GM19351 (cell line): ENCODE measurements around the gene SVIP.
A peak's percentile ranks its signal among the peaks of the same experiment; 100 is the strongest.

Experiments used
- ATAC-seq: cut with Tn5 transposase; IDR thresholded peaks from one replicate; pipeline ENCODE4 v1.9.1; 2021; ENCODE audit warnings: mild to moderate bottlenecking, moderate library complexity; ENCODE audit not compliant: unreplicated experiment

Gene SVIP

DNA sequence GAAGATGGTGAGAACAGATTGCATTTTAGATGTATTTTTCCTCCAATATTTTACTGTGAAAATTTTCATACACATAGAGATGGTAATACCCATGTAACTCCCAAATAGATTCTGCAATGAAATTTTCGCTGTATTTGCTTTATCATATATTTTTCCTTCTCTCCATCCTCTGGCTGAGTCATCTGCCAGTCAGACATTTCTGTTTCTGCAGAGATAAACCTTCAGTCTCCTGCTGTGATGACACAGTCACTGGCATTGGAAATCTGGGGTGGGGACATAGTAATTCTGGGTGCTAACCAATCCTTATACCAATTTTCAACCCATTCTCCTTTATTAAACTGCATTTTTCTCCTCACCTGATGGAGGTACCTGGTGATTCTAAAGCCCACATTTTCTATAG, 33.7 kb downstream of the SVIP start:
- no peak for ATAC-seq

DNA sequence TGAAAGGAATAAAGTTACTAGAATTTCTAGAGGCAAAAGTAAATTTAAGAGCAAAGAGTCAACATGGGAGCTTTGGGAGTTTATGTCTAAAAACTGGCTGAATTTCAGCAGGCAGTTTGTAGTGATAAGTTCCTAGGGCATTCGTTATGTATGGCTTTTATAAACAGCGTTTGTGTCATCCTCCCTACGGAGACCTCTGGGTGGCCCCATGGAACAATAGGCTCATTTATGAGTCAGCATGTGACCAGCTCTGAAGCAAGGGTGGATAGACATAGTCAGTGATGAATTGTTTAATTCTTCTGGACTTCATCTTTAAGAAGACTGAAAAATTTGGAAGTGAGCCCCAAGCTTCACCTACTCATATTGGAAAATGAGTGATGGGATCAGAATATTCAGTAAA, 37.1 kb downstream of the SVIP start:
- ATAC-seq: peak; percentile 75

DNA sequence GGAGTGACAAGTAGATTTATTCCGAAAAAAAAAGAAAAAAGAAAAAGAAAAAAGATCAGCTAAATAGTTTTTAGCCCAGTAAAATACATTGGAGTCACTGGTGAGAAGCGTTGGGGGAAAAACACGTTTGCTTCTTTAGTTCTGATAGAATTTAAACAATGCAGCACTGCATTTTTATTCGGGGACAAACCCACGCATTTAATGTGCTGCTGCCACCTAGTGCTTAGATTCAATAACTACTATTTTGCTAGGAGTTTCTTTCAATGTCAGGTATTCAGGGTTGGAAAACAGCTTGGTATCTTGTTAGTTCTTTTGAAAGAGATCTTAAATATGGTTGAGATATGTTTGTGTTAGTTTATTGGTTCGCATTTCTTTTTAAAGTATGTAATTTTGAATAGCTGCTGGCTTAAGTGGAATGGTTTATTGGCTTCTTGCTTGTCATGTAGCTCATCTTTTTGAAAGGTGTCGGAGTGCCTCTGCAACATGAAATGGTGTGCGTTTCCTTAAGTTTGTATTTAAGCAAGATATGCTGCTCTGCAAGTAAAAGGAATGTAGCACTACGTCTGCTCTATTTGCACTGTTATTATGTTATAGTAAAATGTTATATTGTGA, 41.9 kb downstream of the SVIP start:
- peak; percentile 33 for ATAC-seq

DNA sequence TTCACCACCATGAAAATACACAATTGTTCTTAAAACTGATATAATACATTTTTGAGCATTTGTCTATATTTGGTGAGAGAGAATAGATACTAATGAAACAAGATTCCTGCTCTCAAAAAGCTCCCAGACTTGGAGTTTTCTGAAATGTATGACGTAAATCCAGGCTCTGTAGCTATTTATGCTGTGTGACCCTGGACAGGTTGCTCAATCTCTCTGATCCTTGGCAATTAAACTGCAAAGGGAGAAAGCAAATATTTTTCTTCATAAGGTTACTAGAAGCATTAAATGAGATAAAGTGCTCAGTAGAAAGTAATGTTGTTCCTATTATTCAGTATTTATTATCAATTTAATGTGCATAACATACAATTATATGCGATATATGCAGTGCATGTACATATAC, 42.5 kb downstream of the SVIP start:
- no peak for ATAC-seq

DNA sequence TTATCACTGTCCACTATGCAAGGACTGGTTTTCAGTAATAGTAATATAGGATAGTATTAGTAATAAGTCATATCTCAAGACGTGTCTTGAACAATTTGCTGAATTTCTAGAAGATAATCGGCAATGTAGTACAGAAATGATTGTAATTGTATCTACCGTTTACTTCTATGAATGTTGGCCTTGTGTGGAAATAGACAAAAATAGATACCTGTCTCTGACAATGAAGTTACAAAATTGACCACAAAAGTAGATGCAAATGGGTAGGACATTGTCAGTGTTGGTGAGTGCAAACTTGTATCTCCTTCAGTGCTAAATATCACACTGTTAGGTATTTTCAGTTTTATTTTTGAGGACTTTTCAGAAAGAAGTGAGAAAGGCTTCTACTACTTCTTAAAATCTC, 43.1 kb downstream of the SVIP start:
- peak; percentile 91 for ATAC-seq

DNA sequence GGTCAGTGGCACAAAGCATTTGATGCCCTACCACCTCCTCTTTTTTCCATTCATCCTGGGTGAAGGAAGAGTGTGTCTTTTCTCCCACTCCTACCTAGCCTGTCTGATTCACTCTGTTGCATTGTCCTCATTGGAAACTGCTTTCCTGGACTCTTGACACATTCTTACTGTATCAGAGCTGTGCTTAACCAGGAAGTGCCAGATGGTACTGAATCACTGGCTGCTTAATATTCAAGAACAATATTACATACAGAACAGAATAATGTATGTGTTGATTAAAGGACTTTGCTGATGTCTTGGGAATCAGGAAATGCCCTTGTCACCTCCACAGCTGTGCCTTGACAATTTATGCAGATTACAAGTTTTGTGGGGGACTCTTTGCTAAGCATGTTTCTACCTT, 44.4 kb downstream of the SVIP start:
- ATAC-seq: no peak

DNA sequence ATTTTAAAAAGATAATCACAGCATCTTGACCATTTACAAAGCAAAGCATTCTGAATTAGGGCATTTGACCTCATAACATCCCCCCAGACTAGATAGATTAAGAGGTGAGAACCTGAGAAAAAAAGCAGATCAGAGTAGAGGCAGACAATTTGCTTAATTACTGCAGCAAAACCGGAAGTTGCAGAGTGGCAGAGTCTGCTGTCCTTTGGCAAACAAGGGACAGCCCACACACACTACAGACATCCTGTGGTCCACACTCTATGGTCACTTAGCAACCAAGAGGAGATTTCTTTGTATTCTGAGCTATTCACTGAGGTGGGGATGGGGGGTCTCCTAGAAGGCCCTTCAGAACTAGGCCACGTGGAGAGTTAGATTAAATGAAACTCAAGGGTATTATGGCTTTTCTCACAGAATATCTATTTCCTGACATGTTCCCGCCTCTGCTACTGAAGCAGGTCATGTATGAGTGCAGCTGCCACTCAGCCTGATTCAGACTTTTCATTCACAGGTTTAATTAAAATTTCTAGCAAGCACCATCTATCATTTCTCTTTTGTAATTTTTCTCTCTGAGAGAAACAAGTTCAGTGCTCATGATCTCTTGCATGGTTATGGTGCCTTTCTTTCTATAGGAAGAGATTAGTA, 48.5 kb downstream of the SVIP start:
- ATAC-seq: peak; percentile 85

DNA sequence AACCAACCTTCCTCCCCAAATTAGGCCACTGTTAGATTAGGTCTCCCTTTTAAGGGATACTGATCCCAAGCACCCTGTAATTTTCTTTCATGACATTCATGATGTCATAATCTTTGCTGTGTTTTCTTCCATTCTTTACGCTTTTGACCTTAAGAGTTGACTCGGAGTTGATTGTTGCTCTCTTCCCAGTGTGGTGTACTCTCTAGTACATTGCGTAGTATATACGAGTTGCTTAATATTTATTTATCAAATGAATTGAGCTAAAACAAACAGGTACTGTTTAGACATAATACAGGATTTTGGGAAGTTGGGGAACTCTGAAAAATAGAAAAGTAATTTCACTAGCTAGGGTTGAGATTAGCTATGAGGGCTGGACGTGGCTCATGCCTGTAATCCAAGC, 49.8 kb downstream of the SVIP start:
- no peak for ATAC-seq

DNA sequence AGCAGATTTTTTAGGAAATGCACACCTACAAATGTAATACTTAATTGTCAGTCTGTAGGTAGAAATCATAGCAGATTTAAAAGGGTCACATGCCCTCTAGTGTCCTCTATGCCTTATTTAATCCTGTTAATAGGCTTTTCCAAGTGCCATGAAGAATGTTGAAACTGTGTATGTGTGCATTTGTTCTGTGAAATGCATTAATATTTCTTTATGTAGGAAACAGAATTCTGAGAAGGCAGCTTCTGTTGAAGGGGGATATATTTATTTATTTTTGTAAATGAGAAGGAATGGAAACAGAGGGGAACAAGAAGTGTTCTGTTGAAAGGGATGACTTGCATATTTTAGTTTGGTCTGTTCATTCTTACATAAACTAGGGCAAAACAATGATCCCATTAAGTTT, 51.0 kb downstream of the SVIP start:
- ATAC-seq: no peak

DNA sequence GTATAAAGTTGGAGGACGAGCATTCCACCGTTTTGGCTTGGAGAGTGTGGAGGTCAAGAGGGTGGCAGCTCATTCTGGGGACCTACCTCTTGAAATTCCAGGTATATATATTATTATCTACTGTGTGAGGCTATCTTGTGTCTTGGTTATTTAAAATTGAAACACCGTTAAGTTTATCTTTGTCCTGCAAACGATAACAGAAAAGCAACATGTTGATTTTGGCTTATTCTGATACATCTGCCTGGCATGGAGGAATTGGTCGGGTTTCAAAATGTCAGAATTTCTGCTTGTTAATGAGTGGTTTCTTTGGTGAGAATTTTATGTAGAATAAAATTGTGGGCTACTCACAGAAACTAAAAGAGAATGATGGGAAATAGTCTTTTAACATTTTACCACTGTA, 54.4 kb downstream of the SVIP start:
- ATAC-seq: peak; percentile 6

DNA sequence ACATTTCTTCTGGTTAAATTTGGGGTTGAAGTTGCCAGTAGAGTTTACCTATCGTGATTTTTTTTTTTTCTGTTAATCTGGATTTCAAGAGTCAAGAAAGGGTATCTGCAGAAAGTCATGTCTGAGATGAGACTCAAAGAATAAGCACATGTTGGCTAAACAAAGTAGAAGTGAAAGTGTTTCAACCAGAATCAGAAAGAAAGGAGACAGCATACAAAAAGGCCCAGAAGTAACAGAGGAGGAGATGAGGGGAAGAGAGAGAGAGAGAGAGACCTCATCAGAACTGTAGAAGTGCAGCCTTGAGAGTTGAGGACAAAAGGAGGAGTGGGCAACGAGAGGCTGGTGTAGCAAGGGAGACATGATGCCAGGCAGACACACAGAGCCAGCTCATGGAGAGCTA, 54.9 kb downstream of the SVIP start:
- peak; percentile 87 for ATAC-seq

DNA sequence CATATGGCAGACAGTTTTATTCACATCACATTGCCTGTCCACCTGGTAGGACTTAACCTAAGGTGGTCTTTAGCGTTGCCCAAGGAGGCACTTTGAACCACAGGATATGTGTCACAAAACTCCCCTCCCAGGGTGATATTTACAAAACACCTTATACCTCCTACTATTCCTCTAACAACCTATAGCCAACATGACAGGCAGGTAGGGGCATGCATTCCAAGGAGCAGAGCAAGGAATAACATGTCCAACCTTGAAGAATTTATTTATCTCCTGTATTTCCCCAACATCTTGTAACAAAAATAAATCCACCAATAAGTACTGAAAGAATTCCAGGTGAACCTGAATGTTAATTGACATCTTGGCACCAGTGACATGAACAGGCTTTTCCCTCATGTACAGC, 60.5 kb downstream of the SVIP start:
- no peak for ATAC-seq
